Subcutaneous adipose tissue (tissue), 4 donors: ENCODE data around the gene STAM2. TPM values are rescaled to one million over a fixed set of nuclear protein-coding genes. Genes with fewer than 3 reads are reported as not detected.

Experiments
- small RNA-seq: library from RNA; depleted of rRNA; stranded (forward); fragments of <200 nt; gene quantifications from one replicate; pipeline ENCODE3, GENCODE V24; 2016
- total RNA-seq, 4 donors: library from RNA; depleted of rRNA; stranded (reverse); fragments of >200 nt; gene quantifications; one replicate each; pipeline ENCODE4 v1.1.0, GENCODE V29; 2016
- TF ChIP-seq, protein P1 (sequence below): fragments of 450-650 bp; IDR thresholded peaks from one replicate; pipeline ENCODE4 v1.5.1; 2016; ENCODE audit warnings: low read depth, mild to moderate bottlenecking, control low read depth, antibody characterized with exemption, moderate library complexity

Gene STAM2
- total RNA-seq, 4 donors from 2014 or later: 33.5 to 39.4 (median 36.9) TPM

DNA sequence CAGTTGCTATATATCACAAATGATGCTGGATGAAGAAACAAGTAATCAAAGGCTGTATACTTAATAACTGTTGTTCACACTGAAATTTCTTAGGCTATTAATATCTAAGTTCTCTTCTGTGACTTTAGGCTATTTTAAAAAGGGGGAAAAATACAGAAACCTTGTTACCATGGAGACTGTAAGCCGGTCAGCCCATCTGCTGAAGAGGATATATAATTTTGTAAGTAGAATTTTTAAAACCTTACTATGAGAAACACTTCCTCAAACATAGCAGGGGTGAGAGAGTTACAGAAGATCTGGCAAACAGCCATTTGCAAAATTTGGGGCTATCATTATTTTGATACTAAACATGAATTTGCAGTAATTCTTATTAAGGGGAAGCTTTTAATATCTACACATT lies 104.5 kb downstream of the STAM2 start:
- TF ChIP-seq, protein P1, sequence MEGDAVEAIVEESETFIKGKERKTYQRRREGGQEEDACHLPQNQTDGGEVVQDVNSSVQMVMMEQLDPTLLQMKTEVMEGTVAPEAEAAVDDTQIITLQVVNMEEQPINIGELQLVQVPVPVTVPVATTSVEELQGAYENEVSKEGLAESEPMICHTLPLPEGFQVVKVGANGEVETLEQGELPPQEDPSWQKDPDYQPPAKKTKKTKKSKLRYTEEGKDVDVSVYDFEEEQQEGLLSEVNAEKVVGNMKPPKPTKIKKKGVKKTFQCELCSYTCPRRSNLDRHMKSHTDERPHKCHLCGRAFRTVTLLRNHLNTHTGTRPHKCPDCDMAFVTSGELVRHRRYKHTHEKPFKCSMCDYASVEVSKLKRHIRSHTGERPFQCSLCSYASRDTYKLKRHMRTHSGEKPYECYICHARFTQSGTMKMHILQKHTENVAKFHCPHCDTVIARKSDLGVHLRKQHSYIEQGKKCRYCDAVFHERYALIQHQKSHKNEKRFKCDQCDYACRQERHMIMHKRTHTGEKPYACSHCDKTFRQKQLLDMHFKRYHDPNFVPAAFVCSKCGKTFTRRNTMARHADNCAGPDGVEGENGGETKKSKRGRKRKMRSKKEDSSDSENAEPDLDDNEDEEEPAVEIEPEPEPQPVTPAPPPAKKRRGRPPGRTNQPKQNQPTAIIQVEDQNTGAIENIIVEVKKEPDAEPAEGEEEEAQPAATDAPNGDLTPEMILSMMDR: no peak

DNA sequence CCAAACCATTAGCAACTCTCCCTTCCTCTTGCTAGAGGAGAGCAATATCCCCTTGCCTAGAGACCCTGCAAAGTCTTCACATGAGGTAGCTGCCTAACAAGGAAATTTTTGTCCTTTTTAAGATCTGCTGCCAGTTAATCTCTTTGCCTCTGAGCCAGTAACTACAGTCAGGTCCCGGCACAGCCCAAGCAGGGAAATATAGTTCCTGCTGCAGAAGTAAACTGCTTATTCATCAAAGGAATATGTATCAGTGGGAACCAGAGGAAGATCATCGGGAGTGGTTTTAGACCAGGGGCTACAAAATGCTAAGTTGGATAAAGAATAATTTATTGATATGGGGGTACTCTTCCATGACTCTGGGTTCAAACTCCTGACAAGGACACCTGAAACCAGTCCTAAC lies 107.3 kb downstream of the STAM2 start:
- TF ChIP-seq, protein P1: no peak

DNA sequence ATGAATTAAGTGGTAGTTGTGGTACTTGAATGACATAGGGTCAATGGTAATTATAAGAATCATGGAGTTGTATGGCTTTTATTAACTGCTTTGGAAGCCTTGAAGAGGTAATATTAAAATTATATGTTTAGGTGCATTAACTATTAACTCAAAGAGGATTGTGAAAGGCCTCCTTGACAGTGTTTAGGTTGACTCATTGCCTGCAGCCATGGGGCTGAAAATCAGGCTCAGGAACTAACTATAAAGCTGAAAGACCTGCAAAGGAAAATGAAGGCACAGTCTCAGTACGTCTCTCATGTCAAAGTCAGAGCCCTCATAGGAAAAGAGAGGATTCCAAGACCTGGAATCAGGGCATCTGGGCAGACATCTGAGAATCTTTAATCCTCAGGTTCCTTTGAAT lies 107.7 kb downstream of the STAM2 start:
- TF ChIP-seq, protein P1: no peak

Small RNA genes within 50 kb of the gene (small RNA-seq; reads per million reads assigned to genes)
- gene RPL30P2: not detected

Other genes starting within 250 kb of the STAM2 start
- gene CACNB4, start 76.7 kb downstream of the STAM2 start, total RNA-seq: 1 to 10 TPM; 2.3 to 5.8 (median 2.8) TPM
- 10 to 100 TPM; 50.5 to 96.7 (median 79.6) TPM for gene FMNL2, start 159.4 kb upstream of the STAM2 start, total RNA-seq